Gastrocnemius medialis (tissue), 4 donors: ENCODE results near the gene VDR.

Experiments used
- CTCF ChIP-seq, 5 experiments: fragments of 450-650 bp in 3 of 5; fragments of 200-600 bp in 2 of 5; sonication (generic) in 2 of 5; IDR thresholded peaks in 4 of 5; conservative IDR thresholded peaks in 1 of 5; 1 replicate in 4 of 5; 2 replicates in 1 of 5; pipeline ENCODE4 v1.5.1; 2016 to 2019; ENCODE audit warnings: antibody characterized with exemption in 5 of 5, mild to moderate bottlenecking in 3 of 5, moderate library complexity in 3 of 5
- POLR2A ChIP-seq, 2 donors: fragments of 450-650 bp; IDR thresholded peaks; one replicate each; pipeline ENCODE4 v1.6.1; 2017; ENCODE audit warnings: antibody characterized with exemption in 2 of 2, mild to moderate bottlenecking in 2 of 2, moderate library complexity in 2 of 2

- TF ChIP-seq CTCF (IDR thresholded peaks at IDR 0.05 in 4 of 5, conservative IDR thresholded peaks at IDR 0.05 in 1 of 5) (no peak), POLR2A (IDR thresholded peaks at IDR 0.05) (no peak)
Measured at GRCh38 chr12:47864646-47865235, 40.1 kb downstream of the VDR start.
